Mesendoderm (in vitro differentiated cells): Measurements from ENCODE around the gene SND1.

ENCODE experiments used
- DNase-seq: peaks from one replicate; pipeline ENCODE4 v3.0.0; 2013
- H2AK5ac ChIP-seq: 2 replicates; pipeline ENCODE4 v1.6.1; 2013; ENCODE audit warnings: low read length, inconsistent platforms
- H2BK120ac ChIP-seq: 2 replicates; pipeline ENCODE4 v1.6.1; 2013; ENCODE audit warnings: low read depth, mild to moderate bottlenecking, low read length, moderate library complexity, mixed read lengths
- H2BK15ac ChIP-seq: replicated peaks from 2 replicates; pipeline ENCODE4 v1.6.1; 2013; ENCODE audit warnings: low read depth, mild to moderate bottlenecking, moderate library complexity
- H2BK5ac ChIP-seq: 2 replicates; pipeline ENCODE4 v1.6.1; 2013; ENCODE audit warnings: low read length, inconsistent platforms
- H3K18ac ChIP-seq: 2 replicates; pipeline ENCODE4 v1.6.1; 2013; ENCODE audit warnings: mild to moderate bottlenecking, low read length, mixed read lengths
- H3K23ac ChIP-seq: one replicate; pipeline ENCODE4 v1.6.1; 2013; ENCODE audit warnings: low read length
- H3K27ac ChIP-seq: 2 replicates; pipeline ENCODE4 v1.5.1; 2013; ENCODE audit warnings: low read depth, mild to moderate bottlenecking, inconsistent platforms, low read length, moderate library complexity
- H3K27me3 ChIP-seq: 2 replicates; pipeline ENCODE4 v1.6.1; 2013; ENCODE audit warnings: low read length, control low read depth, mild to moderate bottlenecking, inconsistent platforms; ENCODE audit not compliant: insufficient read depth, poor library complexity
- H3K36me3 ChIP-seq: 2 replicates; pipeline ENCODE4 v1.6.1; 2013; ENCODE audit warnings: low read length, inconsistent platforms; ENCODE audit not compliant: control insufficient read depth, insufficient read depth
- H3K4ac ChIP-seq: one replicate; pipeline ENCODE4 v1.6.1; 2013; ENCODE audit warnings: low read depth, mild to moderate bottlenecking, low read length, moderate library complexity
- H3K4me1 ChIP-seq: 2 replicates; pipeline ENCODE4 v1.6.1; 2013; ENCODE audit warnings: low read depth, low read length, inconsistent platforms; ENCODE audit not compliant: control insufficient read depth
- H3K4me2 ChIP-seq: 2 replicates; pipeline ENCODE4 v1.6.1; 2013; ENCODE audit warnings: low read length
- H3K4me3 ChIP-seq: 2 replicates; pipeline ENCODE4 v1.5.1; 2013; ENCODE audit warnings: mild to moderate bottlenecking, low read length
- H3K56ac ChIP-seq: one replicate; pipeline ENCODE4 v1.6.1; 2013; ENCODE audit warnings: low read length
- H3K79me1 ChIP-seq: 2 replicates; pipeline ENCODE4 v1.6.1; 2013; ENCODE audit warnings: low read length, inconsistent platforms
- H3K79me2 ChIP-seq: 2 replicates; pipeline ENCODE4 v1.6.1; 2013; ENCODE audit warnings: mild to moderate bottlenecking, low read length; ENCODE audit not compliant: control insufficient read depth, insufficient read depth
- H3K9ac ChIP-seq: 2 replicates; pipeline ENCODE4 v1.6.1; 2013; ENCODE audit warnings: low read length, inconsistent platforms
- H4K5ac ChIP-seq: one replicate; pipeline ENCODE4 v1.6.1; 2013; ENCODE audit warnings: low read length
- H4K8ac ChIP-seq: one replicate; pipeline ENCODE4 v1.6.1; 2013; ENCODE audit warnings: low read depth, mild to moderate bottlenecking, control low read depth, low read length, moderate library complexity
- WGBS: extraction: QIAGEN DNeasy Blood & Tissue Kit; methylation state at CpG from one replicate; pipeline ENCODE4 v1.1.7; 2013; ENCODE audit warnings: low lambda C conversion rate, missing lambda C conversion rate; ENCODE audit not compliant: insufficient coverage; ENCODE audit errors: extremely low coverage; 5-methylcytosine and 5-hydroxymethylcytosine counted together

The SND1 gene

GRCh38 chr7:127654404-127655394, 2.7 kb downstream of the SND1 start:
- Histone ChIP-seq H3K56ac (peak overlapping the region; percentile 68), H3K4me3 (no peak overlapping the region), H3K27me3 (no peaks in the 10 kb centered on the region), H3K4me2 (peak overlapping the region; percentile 57), H2AK5ac (no peak overlapping the region), H3K36me3 (no peaks in the 10 kb centered on the region), H3K4me1 (peaks cover 7% of the 10 kb centered on the region), H3K79me2 (peaks cover 71% of the 10 kb centered on the region), H4K5ac (no peak overlapping the region), H3K79me1 (peaks cover 14% of the 10 kb centered on the region), H3K18ac (no peak overlapping the region), H2BK120ac (no peak overlapping the region), H2BK15ac (no peak overlapping the region), H3K23ac (no peak overlapping the region), H3K4ac (no peak overlapping the region), H2BK5ac (no peak overlapping the region), H4K8ac (no peak overlapping the region), H3K27ac (no peak overlapping the region), H3K9ac (peak overlapping the region; percentile 46)
- no peak for DNase-seq
- no CpG with 5 or more reads among the region's 5 CpGs for WGBS

- no peak overlapping the region for H3K4me3 ChIP-seq
- peaks cover 18% of the 10 kb centered on the region for H3K79me1 ChIP-seq
- no peak overlapping the region for H4K8ac ChIP-seq
- peaks cover 7% of the 10 kb centered on the region for H3K4me1 ChIP-seq
- no peak overlapping the region for H3K9ac ChIP-seq
- no peak overlapping the region for H3K56ac ChIP-seq
- no peaks in the 10 kb centered on the region for H3K36me3 ChIP-seq
- no peak overlapping the region for H3K23ac ChIP-seq
- H3K18ac ChIP-seq, result no peak overlapping the region
- no peak overlapping the region for H2BK120ac ChIP-seq
- no CpG with 5 or more reads among the region's 2 CpGs for WGBS
- H2BK5ac ChIP-seq, result no peak overlapping the region
- H2BK15ac ChIP-seq, result no peak overlapping the region
- H2AK5ac ChIP-seq, result no peak overlapping the region
- H3K4me2 ChIP-seq, result no peak overlapping the region
- no peak overlapping the region for H4K5ac ChIP-seq
- no peak overlapping the region for H3K27ac ChIP-seq
- no peak overlapping the region for H3K4ac ChIP-seq
- no peak for DNase-seq
- peaks cover 80% of the 10 kb centered on the region for H3K79me2 ChIP-seq
- H3K27me3 ChIP-seq, result no peaks in the 10 kb centered on the region
These were observed 3.7 kb downstream of the SND1 start for GRCh38 chr7:127655720-127656119.

GRCh38 chr7:127657500-127657899, 5.5 kb downstream of the SND1 start:
- H3K4ac ChIP-seq, result no peak overlapping the region
- no peak overlapping the region for H4K5ac ChIP-seq
- no CpG with 5 or more reads among the region's 3 CpGs for WGBS
- H3K79me1 ChIP-seq, result peaks cover 18% of the 10 kb centered on the region
- H3K56ac ChIP-seq, result no peak overlapping the region
- no peak overlapping the region for H4K8ac ChIP-seq
- no peak for DNase-seq
- H3K9ac ChIP-seq, result no peak overlapping the region
- no peak overlapping the region for H3K18ac ChIP-seq
- no peak overlapping the region for H3K23ac ChIP-seq
- no peak overlapping the region for H3K4me3 ChIP-seq
- no peak overlapping the region for H2BK5ac ChIP-seq
- no peak overlapping the region for H3K4me2 ChIP-seq
- no peaks in the 10 kb centered on the region for H3K27me3 ChIP-seq
- no peak overlapping the region for H2AK5ac ChIP-seq
- peaks cover 7% of the 10 kb centered on the region for H3K4me1 ChIP-seq
- no peak overlapping the region for H2BK120ac ChIP-seq
- no peak overlapping the region for H3K27ac ChIP-seq
- H3K79me2 ChIP-seq, result peaks cover 92% of the 10 kb centered on the region
- no peaks in the 10 kb centered on the region for H3K36me3 ChIP-seq
- H2BK15ac ChIP-seq, result no peak overlapping the region

- no peak overlapping the region for H2AK5ac ChIP-seq
- DNase-seq, result no peak
- H3K79me2 ChIP-seq, result peaks cover 91% of the 10 kb centered on the region
- no peaks in the 10 kb centered on the region for H3K36me3 ChIP-seq
- H3K4me3 ChIP-seq, result no peak overlapping the region
- H3K79me1 ChIP-seq, result peaks cover 15% of the 10 kb centered on the region
- no peak overlapping the region for H4K8ac ChIP-seq
- H2BK120ac ChIP-seq, result no peak overlapping the region
- peaks cover 7% of the 10 kb centered on the region for H3K4me1 ChIP-seq
- no peak overlapping the region for H3K18ac ChIP-seq
- no peak overlapping the region for H2BK5ac ChIP-seq
- no peak overlapping the region for H4K5ac ChIP-seq
- H2BK15ac ChIP-seq, result no peak overlapping the region
- no peak overlapping the region for H3K4me2 ChIP-seq
- WGBS, result no CpG with 5 or more reads among the region's 3 CpGs
- no peak overlapping the region for H3K27ac ChIP-seq
- no peak overlapping the region for H3K9ac ChIP-seq
- H3K4ac ChIP-seq, result no peak overlapping the region
- no peaks in the 10 kb centered on the region for H3K27me3 ChIP-seq
- no peak overlapping the region for H3K23ac ChIP-seq
- H3K56ac ChIP-seq, result no peak overlapping the region
These were observed 7.1 kb downstream of the SND1 start for GRCh38 chr7:127658970-127659630.

- Histone ChIP-seq H2AK5ac (no peak overlapping the region), H3K4me2 (no peak overlapping the region), H3K23ac (no peak overlapping the region), H4K8ac (no peak overlapping the region), H2BK15ac (no peak overlapping the region), H4K5ac (no peak overlapping the region), H3K4ac (no peak overlapping the region), H3K36me3 (no peaks in the 10 kb centered on the region), H3K18ac (no peak overlapping the region), H3K4me3 (no peak overlapping the region), H3K56ac (no peak overlapping the region), H3K27me3 (no peaks in the 10 kb centered on the region), H3K79me2 (peaks cover 86% of the 10 kb centered on the region), H3K27ac (no peak overlapping the region), H3K9ac (no peak overlapping the region), H2BK120ac (no peak overlapping the region), H2BK5ac (no peak overlapping the region), H3K4me1 (peaks cover 9% of the 10 kb centered on the region), H3K79me1 (peaks cover 20% of the 10 kb centered on the region)
- DNase-seq, result peak; percentile 74
- no CpG with 5 or more reads among the region's 7 CpGs for whole genome bisulfite sequencing
These were observed 13.9 kb downstream of the SND1 start for GRCh38 chr7:127665922-127666321.
